ENCODE measurements around the gene PODXL.
"Not testable (repeated sequence)": the region's sequence is repeated elsewhere in the genome, so short reads cannot be mapped to it uniquely, and the experiment has no call there.

Gene PODXL

DNA sequence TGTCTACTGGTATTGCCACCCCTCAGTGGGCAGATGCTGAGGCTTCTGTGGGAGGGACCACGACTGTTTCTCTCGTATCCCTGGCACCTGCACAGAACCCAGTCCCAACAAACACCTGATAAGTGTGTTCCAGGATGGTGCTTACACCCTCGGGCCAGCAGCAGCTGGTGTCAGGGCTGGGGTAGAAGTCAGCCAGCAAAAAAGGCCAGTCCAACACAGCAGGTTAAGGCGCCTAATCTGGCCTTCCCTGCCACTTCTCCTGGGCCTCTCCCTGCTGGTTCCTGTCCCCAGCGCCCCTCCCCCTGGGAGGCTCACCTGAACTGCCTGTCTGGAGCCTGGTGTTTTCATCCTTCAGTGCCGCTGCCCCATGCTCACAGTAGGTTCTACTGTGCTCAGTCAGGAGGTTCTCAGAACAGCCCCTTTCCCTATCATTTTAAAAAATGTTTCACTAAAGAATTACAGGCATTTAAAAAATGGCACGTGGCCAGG is 20.0 kb downstream of the PODXL start:
- FAIRE-seq: no peak

- no peak for FAIRE-seq
Observed at GRCh38 chr7:131533566-131534561, 22.6 kb downstream of the PODXL start.

DNA sequence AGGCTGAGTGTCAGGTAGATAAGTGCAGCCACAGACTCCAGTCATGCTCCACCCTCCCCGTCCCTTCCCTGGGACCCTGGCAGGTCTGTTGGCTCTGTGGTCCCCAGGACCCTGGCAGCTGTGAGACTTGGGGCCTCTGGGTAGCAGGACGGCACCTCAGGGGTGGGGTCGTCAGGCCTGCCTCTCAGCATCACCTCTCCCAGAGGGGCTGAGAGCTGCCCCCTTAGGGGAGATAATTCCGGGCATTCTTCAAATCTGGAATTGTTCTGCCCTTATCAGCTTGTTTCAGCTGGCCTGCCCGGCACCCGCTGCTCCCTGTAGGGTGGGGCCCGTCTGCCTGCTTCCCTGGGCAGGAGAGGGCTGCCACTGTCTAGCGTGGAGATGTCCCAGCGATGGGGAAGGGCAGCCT is 23.3 kb downstream of the PODXL start:
- no peak for FAIRE-seq

GRCh38 chr7:131532570-131533091 is 23.8 kb downstream of the PODXL start:
- no peak for FAIRE-seq

- no peak for FAIRE-seq
Observed at GRCh38 chr7:131530137-131530536, 26.3 kb downstream of the PODXL start.

DNA sequence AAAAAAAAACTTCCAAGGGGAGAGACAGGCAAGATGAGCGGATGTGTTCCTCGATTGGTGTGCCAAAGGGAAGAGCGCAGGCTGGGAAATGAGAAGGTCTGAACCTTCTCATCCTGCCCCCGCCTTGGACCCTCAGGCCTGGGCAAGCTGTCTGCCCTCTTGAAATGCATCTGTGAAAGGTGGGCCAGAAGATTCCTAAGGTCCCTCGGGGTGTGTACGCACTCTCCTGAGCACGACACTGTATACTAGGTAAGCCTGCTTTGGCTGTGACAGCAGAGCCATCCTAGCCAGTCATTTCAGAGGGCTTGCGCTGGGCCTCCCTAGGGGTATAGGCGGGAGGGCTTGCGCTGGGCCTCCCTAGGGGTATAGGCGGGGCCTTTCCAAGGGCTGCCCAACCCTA is 26.8 kb downstream of the PODXL start:
- FAIRE-seq: no peak

DNA sequence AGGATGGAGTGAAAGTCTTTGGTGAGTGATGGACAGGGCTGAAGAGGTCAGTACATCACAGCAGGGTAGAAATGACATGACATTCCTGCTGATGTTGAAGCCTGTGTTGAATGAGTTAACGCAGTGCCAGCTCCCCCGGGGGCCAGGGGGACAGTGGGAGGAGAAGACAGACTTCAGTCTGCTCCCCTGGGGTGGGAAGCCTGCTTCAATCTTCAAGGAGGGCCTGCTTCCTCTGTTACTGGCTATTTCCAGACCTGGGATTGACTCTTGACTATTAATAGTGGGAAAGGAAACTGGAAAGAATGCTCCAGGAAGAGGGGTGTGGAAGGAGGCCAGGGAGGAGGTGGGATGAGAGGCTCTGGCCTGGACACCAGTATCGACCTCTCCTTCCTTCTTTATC is 27.2 kb downstream of the PODXL start:
- no peak for FAIRE-seq

- FAIRE-seq: no peak
Observed at GRCh38 chr7:131527456-131527855, 29.0 kb downstream of the PODXL start.

GRCh38 chr7:131525820-131526219 is 30.6 kb downstream of the PODXL start:
- no peak for FAIRE-seq

DNA sequence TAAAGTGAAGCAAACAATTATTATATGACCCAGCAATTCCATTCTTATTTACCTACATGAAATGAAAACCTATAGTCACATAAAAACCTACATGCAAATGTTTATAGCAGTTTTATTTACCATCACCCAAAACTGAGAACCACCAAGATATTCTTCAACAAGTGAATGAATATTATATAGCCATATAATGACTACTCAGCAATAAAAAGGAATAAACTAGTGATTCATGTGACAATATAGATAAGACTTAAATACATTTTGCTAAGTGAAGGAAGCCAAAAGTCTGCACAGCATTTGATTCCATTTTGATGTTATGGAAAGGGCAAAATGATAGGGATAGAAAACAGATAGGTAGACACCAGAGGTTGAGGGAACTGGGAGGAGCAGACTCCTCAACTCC is 31.7 kb downstream of the PODXL start:
- no peak for FAIRE-seq

DNA sequence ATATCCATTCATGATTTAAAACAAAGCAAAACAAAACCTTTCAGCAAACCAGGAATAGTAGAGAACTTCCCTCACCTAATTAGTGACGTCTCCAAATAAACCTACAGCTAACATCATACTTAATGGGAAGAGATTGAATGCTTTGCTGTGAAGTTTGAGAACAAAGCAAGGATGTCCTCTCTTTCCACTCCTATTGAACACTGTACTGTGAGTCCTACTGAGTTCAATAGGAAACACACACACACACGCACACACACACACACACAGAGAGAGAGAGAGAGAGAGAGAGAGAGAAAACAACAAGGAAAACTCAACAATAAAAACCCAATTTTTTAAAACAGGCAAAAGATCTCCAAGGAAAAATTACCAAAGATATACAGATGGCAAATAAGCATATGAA is 32.3 kb downstream of the PODXL start:
- FAIRE-seq: no peak

DNA sequence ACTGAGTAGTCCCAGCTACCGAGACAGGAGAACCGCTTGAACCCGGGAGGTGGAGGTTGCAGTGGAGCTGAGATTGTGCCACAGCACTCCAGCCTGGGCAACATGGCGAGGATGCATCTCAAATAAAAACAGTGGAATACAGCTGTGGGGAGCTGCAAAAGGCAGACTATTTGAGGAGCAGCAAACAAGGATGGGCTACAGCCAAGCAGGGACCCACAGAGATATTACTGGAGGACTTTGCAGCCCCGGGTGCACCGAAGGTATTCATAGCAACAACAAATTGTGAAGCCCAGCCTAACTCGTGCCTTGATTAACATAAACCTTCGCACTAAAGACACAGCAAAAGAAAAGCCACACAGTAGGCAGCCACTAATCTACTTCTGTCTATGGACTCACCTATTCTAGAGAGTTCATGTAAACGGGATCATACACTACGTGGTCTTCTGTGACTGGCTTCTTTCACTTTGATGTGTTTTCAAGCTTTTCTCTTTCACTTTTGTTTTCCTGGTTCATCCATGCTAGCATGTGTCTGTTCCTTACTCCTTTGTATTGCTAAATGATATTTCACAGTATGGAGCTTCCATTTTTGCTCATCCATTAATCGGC is 34.0 kb downstream of the PODXL start:
- FAIRE-seq: no peak

DNA sequence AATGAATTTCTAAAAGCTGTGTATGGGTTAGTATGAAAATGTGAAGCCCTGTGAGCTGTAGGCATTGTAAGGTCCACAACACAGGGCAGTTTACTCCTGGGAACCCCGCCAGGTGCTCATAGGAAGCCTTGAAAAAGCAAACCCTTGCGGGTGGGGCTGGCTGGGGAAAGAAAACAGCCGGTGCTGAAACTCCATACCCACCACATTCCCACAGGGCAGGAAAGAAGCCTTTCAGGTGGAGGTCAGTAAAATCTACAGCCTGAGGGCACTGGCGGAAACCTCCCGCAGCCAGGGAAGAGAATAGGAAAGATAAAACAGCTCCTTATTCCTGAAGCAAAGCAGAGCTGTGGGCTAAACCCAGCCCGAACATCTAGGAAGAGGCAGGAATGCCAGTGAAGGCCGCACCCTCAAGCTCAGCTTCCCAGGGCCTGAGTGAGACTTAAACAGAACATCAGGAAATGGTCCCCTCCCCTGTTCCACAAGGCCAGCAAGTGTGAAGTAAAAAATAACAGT is 34.7 kb downstream of the PODXL start:
- no peak for FAIRE-seq

DNA sequence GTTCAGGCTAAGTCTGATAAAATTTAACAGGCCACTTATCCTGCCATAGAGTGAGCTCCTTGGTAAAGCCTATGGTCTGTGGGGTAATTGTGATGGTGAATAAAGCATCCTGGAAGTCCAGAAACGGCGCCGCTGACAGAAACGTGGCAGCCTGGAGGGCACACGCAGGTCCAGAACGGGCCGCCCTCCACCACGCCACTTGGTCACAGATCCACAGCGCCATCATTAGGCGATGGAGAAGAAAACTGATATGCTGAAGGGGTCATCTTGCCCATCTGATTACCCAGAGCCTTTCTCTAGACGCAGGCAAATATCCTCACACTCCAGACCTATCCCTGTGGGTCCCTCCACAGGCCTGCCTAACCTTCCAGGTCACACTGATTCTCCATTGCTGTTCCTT is 37.8 kb downstream of the PODXL start:
- no peak for FAIRE-seq

GRCh38 chr7:131517218-131517923 is 39.1 kb downstream of the PODXL start:
- no peak for FAIRE-seq

- not testable (repeated sequence) for FAIRE-seq
Observed at GRCh38 chr7:131515471-131515870, 41.0 kb downstream of the PODXL start.

DNA sequence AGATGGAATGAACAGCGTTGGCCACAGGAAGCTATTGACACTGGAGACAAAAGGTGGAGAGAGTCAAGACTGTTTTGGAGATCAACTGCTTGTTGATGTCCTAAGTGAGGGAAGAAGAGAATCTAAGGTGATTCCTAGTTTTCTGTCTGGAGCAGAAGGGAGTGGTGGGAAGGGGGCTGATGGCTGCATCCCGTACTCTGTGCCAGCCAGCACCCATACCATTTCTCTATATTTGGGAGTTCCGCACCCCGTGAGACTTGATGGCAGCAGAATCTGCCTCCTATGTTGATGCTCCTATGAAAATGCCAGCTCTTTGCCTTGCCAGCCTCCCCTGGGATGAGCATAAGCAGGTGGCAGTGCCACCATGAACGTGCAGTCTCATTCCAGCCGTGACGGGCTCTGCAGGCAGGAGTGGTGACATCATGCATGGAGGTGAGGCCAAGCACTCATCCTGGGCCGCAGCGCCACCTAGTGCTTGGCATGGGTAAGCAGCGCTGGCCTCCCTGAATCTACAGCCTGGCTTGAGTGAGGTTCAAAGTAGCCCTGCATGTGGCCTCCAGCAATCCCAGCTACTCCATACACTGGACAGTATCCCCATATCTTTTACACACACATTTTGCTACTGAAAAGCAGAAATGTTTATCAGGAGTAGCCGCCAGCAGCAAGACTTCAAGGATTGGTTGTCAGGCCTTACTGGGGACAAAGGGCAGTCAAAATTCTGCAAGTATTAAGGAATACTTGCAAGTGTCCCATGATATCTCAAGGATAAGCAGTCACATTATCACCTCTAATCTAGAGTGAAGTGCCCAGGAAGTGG is 43.0 kb downstream of the PODXL start:
- no peak for FAIRE-seq

DNA sequence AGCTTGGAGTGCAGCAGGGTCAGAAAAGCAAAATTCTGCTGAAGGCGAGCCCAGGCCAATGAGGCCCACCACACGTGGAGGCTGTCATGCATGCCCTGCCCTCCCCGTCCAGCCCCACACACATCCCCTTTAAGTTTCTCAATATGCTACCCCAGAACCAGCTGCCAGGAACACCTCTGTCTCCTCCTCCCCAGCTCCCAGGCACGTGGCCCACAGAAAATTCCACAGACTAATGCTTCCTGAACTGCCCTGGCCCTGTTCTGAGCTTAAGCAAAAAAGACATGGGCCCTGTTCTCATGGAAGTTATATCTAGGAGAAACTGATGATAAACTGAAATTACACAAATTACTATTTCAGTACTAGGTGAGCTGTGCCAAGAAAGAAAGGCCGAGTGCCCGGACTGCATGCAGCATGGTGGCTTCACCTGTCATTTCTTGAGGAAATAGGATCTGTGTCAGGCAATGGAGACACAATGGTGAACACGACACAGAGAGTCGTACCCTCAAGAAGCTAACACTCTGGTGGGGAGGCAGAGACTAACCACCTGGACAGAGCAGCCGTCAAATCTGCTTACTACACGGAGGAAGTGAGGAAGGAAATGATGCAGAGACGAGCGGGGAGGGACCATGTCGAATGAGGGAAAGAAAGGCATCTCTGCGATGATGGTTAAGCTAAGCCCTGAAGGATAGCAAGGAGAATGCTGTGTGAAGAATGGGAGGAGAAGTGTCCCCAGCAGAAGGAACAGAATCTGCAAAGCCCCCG is 44.5 kb downstream of the PODXL start:
- FAIRE-seq: no peak

DNA sequence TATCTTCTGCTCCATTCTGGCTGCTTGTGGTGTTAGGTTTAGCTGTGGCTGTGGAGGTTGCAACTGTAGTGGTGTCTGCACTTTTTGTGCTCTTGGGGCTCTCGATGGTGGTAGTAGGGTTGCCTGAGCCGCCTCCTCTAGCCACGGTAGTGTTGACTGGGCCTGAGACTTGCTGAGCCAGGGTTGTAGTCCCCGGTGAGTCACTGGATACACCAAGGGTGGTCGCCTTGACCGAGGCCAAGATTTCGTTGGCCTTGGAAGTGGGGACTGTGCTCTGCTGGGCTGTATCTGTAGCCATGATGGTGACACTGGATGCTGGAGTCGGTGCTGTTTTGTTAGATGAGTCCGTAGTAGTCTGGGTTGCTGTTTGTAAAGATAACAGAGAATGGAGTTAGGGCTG is 45.4 kb downstream of the PODXL start:
- FAIRE-seq: no peak

DNA sequence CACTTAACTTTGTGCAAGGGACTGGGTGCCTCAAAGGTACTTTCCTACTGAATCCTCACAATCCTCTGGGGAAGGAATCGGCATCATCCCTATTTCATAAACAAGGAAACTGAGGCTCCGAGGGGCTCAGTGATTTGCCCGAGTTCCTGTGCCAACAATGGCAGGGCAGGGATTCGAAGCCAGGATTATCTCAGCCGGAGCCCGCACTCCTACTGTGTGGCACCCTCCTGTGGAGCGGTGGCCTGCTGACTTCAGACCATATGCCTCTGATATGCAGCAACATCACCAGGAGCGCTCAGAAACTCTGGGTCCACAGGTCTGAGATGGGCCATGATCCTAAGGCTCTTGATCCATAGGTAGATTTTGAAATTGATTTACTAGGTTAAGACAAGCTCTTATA is 46.6 kb downstream of the PODXL start:
- no peak for FAIRE-seq

DNA sequence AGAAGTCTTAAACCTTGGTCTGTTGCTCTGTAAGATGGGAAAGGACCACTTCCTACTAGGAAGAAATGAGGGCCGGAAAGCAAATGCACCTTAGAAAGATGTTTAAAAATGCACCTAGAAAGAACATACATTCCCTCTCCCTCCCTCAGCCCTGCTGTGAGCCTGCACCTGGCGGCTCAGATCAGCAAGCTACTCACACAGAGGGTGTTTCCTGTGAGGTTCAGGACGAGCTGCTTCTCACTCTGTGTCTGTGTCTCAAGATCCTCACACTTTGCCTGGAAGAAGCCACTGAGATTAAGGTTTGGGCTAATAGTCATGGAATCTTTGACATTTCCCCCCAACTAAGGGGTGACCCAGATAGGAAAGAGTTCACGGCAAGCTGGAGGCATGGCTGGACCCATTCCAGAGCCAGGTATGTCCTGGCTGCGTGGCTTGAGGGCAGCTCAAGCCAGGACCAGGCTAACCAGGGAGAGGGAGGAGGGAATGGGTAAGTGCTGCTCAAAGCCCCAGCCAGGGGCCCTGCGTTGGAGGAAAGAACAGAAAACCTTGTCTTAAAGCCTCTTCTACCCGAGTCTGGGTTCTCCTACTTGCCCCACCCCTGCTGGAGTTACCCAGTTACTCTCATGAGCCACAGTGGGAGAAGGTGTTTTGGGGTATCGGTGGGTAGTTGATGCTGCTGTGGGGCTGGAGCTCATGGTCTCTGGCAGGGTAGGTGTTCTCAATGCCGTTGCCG is 47.5 kb downstream of the PODXL start:
- no peak for FAIRE-seq
